GM21619 (cell line): ENCODE data around the gene TMEM129.

Experiments used
- ATAC-seq: cut with Tn5 transposase; IDR thresholded peaks from one replicate; pipeline ENCODE4 v1.9.1; 2021; ENCODE audit not compliant: unreplicated experiment

TMEM129 gene

DNA sequence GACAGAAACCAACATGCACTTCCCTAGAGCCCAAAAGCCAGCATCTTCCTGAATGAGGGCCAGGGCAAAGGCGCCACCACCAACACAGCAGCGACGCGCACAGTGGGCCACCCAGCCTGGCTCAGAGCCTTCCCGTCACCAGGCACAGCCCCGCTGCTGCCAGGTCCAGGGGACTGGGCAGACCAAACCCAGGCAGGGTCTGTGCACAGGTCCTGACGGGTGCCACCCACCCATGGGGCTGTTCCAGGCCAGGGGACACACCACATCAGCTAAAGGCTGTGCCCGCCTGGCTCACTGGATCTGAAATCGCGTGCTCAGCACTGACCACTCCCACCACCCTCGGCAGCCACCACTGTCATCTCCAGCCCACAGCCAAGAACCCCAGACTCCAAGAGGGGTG is 50.8 kb downstream of the TMEM129 start:
- ATAC-seq, result no peak

- ATAC-seq, result no peak
Observed at GRCh38 chr4:1669850-1670249, 51.3 kb downstream of the TMEM129 start.

- ATAC-seq, result no peak
Observed at GRCh38 chr4:1669270-1669669, 51.9 kb downstream of the TMEM129 start.

DNA sequence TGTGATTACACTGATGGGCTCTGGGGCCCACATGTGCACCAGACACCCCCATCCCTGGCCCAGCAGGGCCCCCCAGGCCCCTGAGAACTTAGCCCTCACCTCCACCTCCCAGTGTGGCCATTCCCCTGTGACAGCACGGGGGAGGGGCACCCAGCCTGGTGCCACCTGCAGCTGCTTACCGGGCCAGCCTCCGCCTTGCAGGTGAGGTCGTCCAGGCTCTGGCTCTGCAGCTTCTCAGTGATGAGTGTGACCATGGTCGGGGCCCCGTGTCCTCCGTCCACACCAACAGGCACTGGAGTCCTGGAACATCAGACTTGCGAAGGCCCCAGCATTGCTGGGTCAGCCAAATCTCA is 52.7 kb downstream of the TMEM129 start:
- no peak for ATAC-seq

DNA sequence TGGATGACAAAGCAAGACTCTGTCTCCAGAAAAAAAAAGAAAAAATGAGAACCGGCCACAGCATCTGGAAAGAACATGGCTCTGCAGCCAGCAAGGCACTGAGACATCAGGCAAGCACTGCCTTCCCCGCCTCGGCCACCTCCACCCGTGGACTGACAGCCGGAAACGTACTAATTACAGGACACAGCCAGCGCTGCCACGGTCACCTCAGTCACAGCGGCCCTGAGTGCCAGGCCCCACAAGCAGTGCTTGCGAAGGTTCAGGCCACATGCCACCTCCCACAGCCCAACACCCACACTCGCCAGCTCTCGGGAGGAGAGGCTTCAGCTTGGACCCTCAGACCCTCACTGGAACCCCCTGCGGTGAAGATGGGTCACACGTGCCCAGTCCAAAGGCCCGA is 53.9 kb downstream of the TMEM129 start:
- ATAC-seq, result no peak

DNA sequence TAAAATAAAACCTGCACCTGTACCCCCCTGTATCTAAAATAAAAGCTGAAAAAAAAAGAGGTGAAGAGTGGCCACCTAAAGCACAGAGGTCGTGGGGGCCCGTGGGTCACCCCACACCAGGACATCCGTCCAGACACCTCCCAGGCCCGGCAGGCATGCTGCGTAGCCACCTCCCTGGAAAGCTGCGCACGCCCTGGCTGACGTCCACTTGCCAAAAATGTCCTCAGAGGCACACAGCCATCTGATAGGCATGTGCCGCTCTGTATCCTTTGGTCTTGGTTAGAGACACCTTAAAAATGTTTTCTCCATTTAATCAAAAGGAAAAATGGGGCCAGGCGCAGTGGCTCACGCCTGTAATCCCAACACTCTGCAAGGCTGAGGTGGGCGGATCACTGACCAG is 54.7 kb downstream of the TMEM129 start:
- no peak for ATAC-seq
